ENCODE measurements around the gene SCD5. TPM values are rescaled to one million over a fixed set of nuclear protein-coding genes. Genes with fewer than 3 reads are reported as not detected.

SCD5 gene
- total and polyA plus RNA-seq, 2 of the 8 experiments (the other 6 are each of a cell fraction or from before 2014, with no cell fraction given) = 0.92 to 1.2 TPM

DNA sequence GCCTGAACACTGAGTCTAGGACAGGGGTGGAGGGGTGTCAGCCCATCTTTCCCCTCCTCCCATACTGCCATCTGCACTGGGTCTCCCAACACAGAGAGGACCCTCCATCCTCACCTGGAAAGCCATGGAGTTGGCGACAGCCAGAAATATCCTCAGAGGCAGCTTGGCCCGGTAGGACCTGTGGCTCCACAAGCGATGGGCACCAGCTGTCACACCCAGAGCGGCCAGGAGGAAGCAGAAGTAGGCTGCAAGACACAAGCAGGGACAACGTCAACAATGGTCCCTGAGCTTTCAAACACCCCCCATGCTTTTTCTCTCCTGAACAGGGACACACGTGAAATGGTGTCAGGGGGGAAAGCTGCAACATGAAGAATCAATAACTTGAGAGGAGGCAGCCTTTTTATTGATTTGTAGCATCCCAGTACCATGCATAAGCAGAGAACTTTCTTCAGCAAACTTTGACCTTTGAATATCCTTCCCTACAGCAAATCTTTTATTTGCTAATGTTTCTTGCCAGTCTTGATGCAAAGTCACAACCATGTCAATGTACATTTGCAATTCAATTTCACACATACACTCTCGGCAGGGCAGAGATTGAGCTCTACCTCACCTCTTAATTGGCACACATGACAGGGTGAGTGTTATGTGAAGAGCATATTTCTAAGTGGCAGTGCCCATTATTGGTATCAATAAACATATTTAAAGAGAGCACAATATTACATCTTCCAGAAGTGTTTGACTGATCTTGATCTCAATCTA lies 93.2 kb downstream of the SCD5 start (continued):
- TF ChIP-seq, protein P1, sequence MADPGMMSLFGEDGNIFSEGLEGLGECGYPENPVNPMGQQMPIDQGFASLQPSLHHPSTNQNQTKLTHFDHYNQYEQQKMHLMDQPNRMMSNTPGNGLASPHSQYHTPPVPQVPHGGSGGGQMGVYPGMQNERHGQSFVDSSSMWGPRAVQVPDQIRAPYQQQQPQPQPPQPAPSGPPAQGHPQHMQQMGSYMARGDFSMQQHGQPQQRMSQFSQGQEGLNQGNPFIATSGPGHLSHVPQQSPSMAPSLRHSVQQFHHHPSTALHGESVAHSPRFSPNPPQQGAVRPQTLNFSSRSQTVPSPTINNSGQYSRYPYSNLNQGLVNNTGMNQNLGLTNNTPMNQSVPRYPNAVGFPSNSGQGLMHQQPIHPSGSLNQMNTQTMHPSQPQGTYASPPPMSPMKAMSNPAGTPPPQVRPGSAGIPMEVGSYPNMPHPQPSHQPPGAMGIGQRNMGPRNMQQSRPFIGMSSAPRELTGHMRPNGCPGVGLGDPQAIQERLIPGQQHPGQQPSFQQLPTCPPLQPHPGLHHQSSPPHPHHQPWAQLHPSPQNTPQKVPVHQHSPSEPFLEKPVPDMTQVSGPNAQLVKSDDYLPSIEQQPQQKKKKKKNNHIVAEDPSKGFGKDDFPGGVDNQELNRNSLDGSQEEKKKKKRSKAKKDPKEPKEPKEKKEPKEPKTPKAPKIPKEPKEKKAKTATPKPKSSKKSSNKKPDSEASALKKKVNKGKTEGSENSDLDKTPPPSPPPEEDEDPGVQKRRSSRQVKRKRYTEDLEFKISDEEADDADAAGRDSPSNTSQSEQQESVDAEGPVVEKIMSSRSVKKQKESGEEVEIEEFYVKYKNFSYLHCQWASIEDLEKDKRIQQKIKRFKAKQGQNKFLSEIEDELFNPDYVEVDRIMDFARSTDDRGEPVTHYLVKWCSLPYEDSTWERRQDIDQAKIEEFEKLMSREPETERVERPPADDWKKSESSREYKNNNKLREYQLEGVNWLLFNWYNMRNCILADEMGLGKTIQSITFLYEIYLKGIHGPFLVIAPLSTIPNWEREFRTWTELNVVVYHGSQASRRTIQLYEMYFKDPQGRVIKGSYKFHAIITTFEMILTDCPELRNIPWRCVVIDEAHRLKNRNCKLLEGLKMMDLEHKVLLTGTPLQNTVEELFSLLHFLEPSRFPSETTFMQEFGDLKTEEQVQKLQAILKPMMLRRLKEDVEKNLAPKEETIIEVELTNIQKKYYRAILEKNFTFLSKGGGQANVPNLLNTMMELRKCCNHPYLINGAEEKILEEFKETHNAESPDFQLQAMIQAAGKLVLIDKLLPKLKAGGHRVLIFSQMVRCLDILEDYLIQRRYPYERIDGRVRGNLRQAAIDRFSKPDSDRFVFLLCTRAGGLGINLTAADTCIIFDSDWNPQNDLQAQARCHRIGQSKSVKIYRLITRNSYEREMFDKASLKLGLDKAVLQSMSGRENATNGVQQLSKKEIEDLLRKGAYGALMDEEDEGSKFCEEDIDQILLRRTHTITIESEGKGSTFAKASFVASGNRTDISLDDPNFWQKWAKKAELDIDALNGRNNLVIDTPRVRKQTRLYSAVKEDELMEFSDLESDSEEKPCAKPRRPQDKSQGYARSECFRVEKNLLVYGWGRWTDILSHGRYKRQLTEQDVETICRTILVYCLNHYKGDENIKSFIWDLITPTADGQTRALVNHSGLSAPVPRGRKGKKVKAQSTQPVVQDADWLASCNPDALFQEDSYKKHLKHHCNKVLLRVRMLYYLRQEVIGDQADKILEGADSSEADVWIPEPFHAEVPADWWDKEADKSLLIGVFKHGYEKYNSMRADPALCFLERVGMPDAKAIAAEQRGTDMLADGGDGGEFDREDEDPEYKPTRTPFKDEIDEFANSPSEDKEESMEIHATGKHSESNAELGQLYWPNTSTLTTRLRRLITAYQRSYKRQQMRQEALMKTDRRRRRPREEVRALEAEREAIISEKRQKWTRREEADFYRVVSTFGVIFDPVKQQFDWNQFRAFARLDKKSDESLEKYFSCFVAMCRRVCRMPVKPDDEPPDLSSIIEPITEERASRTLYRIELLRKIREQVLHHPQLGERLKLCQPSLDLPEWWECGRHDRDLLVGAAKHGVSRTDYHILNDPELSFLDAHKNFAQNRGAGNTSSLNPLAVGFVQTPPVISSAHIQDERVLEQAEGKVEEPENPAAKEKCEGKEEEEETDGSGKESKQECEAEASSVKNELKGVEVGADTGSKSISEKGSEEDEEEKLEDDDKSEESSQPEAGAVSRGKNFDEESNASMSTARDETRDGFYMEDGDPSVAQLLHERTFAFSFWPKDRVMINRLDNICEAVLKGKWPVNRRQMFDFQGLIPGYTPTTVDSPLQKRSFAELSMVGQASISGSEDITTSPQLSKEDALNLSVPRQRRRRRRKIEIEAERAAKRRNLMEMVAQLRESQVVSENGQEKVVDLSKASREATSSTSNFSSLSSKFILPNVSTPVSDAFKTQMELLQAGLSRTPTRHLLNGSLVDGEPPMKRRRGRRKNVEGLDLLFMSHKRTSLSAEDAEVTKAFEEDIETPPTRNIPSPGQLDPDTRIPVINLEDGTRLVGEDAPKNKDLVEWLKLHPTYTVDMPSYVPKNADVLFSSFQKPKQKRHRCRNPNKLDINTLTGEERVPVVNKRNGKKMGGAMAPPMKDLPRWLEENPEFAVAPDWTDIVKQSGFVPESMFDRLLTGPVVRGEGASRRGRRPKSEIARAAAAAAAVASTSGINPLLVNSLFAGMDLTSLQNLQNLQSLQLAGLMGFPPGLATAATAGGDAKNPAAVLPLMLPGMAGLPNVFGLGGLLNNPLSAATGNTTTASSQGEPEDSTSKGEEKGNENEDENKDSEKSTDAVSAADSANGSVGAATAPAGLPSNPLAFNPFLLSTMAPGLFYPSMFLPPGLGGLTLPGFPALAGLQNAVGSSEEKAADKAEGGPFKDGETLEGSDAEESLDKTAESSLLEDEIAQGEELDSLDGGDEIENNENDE (IDR thresholded peaks at IDR 0.05; ENCODE audit: insufficient replicate concordance, low read length) = no peak
- no peak for TF ChIP-seq CTBP2 (IDR thresholded peaks at IDR 0.05; ENCODE audit: borderline replicate concordance, insufficient read depth, insufficient read length, low read length)
- TF ChIP-seq HDAC2 (IDR thresholded peaks at IDR 0.05; ENCODE audit: borderline replicate concordance in 1 of 2, low read depth in 2 of 2, low read length in 2 of 2) = no peak
- no peak for TF ChIP-seq ATF2 (IDR thresholded peaks at IDR 0.05; ENCODE audit: low read length)
- no peak for TF ChIP-seq FOSL1 (IDR thresholded peaks at IDR 0.05; ENCODE audit: insufficient read depth, low read depth, low read length)
- TF ChIP-seq JUN (IDR thresholded peaks at IDR 0.05; ENCODE audit: low read depth, low read length) = no peak
- TF ChIP-seq SIX5 (IDR thresholded peaks at IDR 0.05; ENCODE audit: low read depth, low read length) = no peak
